ELF-1 (cell line): ENCODE data around the gene CDH4.

Source experiments
- DNase-seq: peaks from one replicate; pipeline ENCODE4 v3.0.0-alpha.2; 2016; ENCODE audit warnings: low read depth, low spot score

CDH4 gene

DNA sequence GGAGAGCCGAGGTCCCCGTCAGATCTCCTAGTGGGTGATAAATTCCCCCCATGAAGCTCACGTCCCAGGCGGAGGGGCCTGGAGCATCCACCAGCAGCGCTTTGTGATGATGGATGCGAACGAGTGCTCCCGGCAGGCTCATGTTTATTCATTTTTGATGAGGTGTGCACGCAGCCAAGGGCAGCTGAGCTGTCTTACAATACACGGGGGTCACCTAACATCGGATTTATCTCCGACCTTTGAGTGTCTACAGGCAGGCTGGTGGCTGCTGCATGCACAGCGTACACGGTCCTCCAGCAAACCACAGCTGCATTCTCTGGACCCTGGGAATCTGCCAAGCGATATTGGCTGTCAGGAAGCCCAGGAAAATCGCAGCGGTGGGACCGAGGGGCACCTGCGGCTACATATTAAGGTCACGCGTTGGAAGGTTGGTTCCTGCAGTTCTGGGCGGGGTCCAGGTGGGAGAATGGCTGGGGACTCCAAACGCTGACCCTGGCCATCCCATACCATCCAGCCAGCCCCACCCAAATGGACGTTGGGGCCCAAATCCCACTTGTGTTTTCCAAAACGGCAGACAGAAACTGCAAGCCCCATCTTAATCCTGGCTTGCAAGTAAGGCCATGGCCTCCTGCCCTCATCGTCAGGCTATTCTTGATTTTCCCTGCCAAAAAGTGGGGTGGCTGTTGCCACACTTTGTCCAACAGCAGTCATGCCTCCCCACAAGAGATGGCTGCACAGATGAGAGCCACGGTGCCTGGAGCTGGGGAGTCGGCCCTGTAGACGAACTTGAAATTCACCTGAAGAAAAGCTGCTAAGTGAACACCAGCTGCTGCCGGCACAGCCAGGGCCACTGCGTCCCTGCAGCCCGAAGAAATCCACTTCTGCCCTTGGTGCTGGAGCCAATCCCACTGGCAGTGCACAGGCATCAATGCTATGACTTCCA is 413.7 kb downstream of the CDH4 start:
- DNase-seq, result no peak

DNA sequence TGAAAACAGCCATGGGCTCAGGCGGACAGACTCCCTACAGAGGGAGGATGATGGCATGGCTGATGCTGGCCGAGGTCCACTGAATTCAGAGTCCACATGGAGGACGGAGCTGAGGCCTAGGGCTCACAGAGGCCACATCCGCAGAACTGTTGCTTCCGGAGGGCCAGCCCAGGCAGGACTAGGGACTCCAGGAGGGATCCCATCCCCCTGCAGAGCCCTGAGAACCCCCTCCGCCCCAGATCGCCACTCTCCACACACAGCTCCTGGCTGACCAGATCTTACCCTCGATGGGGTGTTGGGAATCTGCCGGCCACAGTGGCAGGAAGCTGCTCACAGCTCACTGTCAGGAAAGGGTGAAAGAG is 414.4 kb downstream of the CDH4 start:
- DNase-seq, result no peak

DNA sequence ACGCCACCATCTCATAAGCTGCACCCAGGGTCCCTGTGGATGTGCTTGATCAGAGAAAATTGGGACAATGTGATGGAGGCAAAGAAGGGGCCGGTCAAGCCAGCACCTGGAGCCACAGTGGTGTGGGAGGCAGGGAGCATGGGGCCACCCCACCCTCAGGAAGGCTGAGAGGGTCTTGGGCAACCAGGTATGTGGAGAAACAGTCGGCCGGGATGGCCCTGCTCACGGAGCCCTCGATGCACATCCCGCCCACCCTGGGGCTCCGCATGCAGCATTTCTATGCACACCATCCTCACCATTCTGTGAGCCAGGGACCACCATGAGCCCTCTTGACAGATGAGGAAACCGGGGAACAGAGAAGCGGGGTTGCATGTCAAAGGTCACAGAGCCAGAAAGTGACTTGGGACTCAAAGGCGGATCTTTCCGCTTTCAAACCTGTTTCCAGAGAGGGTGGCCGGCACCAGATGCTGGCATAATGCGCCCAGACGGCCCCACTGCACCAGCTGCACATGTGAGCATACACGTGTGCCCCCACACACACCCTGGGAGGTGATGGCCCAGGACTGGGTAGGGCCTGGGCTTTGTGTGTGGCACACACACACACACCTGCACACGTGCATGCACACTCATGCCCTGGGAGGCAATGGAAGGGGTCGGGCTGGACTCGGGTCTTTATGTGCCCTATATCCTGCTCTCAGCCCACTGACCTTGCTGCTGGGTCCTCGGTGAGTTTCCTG is 415.2 kb downstream of the CDH4 start:
- no peak for DNase-seq

DNA sequence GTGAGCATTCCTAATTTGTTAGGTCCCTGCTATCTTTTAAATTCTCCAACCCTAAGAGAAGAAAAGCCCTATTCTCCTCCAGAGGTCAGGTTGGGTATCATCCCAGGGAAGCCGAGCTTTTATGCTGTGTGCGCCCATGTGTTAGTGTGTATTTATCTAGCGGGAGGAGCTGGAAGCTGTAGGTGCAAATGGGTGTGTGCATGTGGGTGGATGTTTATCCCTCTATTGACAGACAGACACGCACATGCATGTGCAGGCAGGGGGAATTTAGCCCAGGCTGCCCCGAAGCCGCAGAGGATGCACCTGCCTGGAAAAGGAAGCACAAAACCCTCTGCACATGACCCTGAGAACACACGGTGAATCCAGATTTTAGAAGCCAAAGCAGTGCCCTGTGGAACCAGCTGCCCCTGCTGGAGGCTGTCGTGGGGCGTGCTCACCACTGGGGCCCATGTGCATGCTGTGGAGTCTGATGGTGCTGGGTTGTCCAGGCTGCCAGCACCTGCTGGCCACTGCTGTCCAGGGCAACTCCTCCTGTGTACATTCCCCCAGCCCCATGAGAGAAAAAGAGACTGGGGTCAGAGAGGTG is 416.1 kb downstream of the CDH4 start:
- no peak for DNase-seq

DNA sequence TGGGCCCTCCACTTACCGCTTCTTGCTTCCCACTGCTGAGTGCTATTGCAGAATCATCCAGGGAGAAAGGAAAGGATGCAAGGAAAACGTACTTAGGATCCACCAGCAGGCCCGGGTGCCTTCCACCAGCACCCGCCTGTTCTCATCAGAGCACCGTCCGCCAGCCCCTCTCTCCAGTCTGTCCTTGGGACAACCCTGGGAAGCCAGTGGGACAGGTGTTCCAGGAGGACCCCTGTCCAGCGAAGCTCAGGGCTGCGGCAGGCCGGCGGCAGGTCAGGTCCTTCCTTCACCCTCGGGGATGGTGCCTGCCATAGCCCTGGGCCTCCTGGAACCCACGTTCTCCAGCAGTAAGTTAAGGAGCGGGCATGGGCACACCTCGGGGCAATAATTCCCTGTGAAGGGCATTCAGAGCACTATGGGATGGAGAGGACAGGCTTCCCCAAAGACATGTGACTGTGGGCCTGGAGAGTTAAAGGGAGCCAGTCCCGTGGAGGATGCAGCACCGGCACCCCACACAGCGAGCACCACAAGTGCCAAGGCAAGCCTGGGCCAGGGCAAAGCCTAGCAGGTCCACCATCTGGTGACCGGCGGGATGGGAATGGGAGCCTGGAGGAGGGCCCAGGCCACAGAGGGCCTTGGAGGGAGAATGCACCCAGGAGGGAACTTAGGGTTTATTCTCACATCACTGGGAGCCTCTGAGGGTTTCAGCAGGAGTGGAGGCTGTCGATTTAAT is 416.9 kb downstream of the CDH4 start:
- no peak for DNase-seq

DNA sequence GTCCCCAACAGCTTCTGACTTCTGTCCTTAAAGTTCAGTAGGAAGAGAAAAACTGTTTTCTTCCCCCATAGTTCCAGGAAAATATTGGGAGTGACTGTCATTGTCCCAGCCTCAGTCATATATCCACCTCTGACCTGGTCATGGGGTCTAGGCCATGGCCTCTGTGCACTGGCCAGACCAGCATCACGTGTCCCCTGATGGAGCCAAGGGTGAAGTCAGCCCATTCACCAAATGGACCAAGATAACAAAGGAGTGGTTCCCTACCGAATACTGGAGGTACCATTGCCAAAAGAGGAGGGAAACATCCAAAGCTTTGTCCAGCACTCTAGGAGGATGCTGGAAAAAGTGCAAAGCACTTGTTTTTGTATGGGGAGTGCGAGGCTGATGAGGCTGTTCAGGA is 418.2 kb downstream of the CDH4 start:
- no peak for DNase-seq

DNA sequence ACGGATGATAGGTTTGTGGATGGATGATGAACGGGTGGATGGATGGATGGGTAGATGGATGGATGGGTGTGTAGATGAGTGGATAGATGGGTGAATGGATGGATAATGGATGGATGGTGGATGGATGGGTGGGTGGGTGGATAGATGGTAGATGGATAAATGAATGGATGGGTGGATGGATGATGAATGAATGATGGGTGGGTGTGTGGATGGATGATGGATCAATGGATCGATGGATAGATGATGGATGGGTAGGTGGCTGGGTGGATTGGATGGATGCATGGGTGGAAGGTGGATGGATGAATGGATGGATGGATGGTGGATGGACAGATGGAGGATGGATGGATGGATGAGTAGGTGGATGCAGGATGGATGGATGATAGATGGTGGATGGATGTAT is 419.5 kb downstream of the CDH4 start:
- DNase-seq, result no peak

DNA sequence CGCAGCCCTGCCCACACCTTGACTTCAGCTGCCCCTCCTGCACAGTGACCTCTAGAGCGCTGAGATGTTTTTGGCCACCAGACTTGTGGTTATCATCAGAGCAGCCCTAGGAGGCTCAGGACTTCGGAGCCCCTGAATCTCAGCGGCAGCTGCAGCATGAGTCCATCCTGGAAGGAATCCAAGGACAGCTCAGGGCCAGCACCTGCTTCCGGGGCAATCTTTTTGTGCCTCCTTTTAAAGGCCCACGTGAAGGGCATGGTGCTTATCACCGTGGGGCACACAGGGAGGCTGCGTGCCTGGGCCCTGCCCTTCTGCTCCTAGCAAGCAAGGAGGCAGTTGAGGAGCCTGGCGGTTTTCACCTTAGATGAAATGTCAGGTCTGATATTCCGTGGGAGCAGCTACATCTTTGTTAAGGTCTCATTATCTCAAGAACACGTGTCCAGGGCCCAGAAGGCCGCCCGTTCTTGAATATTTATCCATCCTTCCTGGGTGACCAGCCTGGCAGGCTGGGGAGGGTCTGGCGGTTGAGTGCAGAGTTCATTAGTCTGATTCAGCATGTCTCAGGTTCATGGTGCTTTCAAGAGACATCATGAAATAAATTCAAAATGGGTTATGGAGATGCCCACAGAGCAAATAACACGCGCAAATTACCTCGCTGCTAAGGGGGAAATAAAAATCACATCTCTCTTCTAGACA is 421.2 kb downstream of the CDH4 start:
- DNase-seq, result no peak

DNA sequence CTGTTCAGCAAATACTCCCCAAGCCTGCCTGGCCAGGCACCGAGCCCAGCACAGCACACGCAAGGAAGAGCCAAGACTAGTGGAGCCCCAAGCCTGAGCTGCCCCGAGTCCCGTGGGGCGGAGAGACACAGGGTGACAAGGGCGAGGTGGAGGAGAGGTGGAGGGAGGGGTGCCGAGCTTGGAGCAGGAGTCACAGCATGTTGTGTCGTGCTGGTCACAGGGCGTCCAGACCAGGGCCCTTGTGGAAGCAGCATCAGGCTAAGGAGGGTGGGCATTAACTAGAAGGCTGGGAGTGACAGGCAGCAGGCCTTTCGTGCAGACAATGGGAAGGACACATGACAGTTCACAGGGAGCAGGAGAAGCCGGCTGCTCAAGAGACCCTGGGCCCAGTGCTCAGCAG is 422.1 kb downstream of the CDH4 start:
- DNase-seq, result no peak

DNA sequence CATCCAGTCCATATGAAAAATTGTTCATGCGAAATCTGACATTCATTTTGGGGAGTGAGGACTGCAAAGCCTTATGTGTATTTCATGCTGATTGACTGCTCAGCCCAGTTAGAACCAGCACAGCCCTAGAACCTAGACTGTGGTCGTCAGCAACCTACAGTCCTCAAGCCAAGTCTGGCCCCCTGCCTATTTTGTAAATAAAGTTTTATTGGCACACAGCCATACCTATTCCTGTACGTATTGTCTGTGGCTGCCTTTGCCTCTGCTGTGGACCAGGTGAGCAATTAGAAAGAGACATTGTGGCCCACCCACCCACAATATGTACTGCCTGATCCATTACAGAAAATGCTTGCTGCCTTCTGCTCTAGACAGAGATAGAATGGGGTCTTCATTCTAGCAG is 422.6 kb downstream of the CDH4 start:
- no peak for DNase-seq

DNA sequence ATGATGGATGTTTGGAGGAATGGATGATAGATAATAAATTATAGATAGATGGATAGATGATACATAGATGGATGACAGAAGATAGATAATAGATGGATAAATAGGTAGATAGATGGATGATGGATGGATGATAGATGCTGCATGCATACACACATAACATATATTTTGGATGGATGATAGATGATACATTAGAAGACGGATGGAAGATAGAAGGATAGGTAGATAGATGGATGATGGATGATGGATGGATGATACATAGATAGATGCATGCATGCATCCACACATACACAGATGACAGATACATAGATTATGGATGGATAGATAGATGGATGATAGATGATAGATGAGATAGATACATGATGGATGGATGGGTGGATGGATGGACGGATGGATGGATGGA is 425.9 kb downstream of the CDH4 start:
- no peak for DNase-seq

DNA sequence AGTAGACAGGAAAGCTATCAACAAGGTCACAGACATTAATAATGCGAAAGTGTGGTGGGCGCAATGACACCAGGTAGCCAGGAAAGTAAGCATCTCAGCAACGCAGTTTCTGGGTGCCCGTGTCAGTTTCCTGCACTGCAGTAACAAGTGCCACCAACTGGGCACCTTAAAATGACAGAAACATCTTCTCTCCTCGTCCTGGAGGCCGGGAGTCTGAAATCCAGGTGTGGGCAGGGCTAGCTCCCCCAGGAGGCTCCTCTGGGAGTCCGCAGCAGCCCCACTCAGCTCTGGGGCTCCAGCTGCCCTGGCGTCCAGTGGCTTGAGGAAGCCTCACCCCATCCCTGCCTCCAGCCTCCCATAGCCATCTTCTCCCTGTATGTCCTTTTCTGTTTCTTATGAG is 426.4 kb downstream of the CDH4 start:
- no peak for DNase-seq

DNA sequence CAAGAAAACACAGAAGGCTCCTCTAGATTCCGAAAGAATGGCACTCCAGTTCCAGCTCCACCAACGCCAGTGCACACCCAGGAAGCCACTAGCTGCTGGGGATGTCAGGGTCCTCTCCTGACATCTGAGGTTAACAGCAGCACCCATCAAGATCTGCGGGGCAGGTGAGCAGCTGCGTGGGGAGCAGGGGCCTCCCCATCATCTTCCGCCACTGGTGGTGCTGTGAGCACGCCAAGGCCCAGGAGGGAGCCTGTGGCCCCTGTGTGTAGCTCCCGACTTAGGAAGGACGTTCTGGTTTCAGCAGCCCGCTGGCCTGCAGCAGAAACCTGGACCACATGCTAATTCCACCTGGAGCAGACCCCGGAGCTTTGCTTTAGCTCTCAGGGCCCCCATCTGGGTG is 427.4 kb downstream of the CDH4 start:
- DNase-seq, result no peak

DNA sequence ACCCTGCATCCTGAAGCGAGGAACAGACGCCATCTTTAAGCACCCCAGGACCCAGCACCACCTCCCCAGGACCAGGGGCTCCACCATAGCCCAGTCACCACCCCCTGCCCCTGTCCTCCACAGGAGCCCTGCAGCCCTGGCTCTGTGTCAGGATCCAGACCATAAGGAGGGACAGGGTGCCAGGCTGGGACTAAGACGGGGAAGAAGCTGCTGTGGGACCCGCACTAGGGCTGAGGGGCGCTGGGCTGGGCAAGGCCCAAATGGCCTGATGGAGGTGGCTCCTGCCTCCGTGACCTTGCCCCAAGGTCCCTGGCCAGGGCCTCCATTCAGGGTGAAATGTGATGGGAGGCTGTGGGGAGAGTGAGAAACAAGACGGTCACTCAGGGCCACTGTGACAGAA is 428.0 kb downstream of the CDH4 start:
- no peak for DNase-seq

DNA sequence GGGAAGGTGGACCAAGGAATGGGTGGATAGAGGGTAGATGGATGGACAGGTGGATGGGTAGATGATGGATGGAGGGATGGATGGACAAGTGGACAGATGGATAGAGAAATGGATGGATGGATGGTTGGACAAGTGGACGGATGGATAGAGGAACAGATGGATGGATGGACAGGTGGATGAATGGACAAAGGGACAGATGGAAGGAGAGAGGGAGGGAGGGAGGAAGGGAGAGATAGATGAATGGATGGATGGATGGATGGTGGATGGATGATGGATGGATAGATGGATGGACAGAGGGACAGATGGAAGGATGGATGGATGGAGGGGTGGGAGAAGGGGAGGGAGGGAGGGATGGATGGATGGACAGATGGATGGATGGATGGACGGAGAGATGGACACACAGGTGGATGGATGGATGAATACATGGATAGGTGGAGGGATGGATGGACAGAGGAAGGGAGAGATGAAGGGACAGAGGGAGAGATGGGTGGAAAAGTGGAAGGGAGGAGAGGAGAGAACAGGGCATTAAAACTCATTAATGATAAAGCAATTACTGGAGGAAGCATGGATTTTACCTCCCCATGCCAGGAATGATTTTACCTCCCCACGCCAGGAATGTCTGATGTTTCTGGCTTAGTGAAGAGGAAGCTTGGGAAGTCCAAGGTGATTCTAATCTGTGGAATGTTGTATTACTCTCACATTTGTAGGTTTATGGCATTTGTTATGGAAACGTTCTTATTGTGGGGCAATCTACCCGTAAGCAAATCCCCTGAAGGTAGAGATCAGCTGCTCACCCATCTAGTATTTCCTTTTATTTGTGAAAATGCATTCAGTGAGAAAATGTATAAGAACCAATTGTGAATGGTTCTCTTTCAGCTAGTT is 430.3 kb downstream of the CDH4 start:
- DNase-seq, result no peak

DNA sequence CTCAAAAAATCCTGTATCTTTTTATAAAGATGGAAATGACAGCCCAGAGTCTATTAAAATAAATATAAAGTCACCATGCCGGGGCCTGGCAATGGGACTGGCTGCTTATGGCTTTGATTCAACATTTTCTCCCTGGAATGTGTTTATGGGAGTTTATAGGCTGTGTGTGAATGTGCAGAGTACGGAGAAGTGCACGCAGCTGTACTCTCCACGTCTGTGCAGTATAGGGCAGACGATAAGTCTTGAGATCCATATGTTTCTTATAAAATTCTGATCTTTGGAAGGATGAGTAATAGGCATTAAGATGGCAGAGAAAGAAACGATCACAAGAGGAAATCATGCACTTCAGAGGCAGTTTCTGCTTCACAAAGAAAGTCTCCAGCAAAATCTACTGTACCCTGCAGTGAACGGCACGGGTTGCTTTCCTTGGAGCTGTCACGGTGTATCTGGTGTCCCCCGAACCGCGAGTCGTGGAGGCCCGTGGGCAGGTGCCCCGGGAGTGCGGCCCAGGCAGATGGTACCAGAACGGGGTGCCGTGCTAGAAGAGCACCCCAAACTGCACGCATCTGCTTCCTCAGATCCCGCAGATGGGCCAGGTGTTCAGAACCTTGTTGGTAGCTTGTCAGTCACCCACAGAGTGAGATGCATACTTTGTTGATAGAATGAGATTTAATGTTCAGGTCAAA is 431.1 kb downstream of the CDH4 start:
- no peak for DNase-seq

DNA sequence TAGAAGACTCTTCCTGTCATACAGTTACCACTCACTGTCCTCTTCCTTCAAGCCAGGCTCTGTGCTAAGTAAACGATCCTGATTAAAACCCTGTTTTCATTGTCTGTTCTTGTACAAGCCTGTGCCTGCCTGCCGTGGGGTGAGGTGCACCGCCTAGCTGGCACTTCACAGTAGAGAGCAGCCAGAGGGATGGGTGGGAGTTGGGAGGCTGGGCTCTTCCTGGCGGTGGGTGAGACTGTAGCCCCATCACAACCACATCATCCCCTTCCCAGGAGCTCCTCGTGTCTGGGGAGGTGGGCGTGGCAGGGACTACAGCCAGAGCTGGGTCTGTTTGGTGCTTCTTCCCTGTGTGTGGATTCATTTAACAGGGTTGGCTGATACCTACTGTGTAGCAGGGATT is 431.7 kb downstream of the CDH4 start:
- no peak for DNase-seq

DNA sequence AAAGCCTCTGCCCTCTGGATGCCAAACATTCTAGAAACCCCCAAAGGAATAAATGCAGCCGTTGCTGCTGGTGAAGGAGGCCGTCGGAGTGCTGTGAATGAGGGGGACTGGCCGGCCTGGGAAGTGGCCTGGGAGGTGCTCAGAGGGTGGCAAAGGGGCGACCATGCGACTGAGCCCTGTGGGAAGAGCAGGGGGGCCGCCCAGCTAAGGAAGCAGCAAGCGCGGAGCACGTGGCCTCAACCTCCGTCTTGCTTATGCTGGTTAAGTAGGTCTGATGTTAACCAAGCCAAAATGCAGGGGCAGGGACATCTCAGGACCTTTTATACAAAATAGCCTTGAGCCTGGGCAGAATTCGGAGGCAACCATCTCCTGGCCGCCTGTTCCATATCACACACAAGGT is 432.1 kb downstream of the CDH4 start:
- no peak for DNase-seq

DNA sequence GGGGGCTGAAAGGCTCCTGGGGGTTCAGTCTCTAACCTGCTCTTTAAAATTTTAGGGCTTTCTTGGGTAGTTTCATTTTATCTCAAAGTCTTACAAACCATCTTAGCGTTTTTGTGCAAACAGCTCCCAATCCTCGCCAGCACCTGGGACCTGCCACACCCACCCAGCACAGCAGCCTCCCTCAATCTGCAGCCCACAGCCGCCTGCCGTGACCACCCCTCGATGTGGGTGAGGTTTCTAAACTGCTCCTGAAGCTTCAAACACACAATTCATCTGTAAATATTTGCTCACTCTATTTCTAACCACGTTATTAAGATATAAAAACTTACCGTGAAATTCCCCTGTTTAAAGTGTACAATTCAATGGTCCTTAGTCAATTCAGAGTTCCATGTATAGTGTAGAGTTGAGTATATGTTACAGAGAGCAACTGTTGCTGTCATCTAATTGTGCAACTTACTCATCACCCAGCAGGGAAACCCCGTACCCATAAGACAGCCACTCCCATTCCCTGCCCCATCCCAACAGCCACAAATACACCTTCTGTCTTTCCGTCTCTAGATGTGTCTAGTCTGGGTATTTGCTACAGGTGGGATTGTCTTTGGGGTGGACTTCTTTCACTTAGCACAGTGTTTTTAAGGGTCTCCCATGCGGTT is 432.6 kb downstream of the CDH4 start:
- DNase-seq, result no peak
